Tibial nerve (tissue), 3 donors: Measurements from ENCODE around the gene NEXN.

Experiments
- CTCF ChIP-seq, 5 experiments: fragments of 200-600 bp in 3 of 5; fragments of 450-650 bp in 2 of 5; sonication (generic) in 3 of 5; IDR thresholded peaks; one replicate each; pipeline ENCODE4 v1.5.1; 2016 to 2019; ENCODE audit warnings: antibody characterized with exemption in 5 of 5, mild to moderate bottlenecking in 3 of 5, moderate library complexity in 2 of 5
- POLR2A ChIP-seq, 2 donors: fragments of 450-650 bp; IDR thresholded peaks; one replicate each; pipeline ENCODE4 v1.6.1; 2017; ENCODE audit warnings: antibody characterized with exemption in 2 of 2, mild to moderate bottlenecking in 2 of 2, moderate library complexity in 2 of 2

GRCh38 chr1:77866296-77866695, 22.1 kb upstream of the NEXN start:
- TF ChIP-seq POLR2A (IDR thresholded peaks at IDR 0.05) (no peak), CTCF (IDR thresholded peaks at IDR 0.05) (no peak)
